TTC549 (cell line): Measurements from ENCODE around the gene CDAN1.
"Not testable (repeated sequence)": the region's sequence is repeated elsewhere in the genome, so short reads cannot be mapped to it uniquely, and the experiment has no call there.

Source experiments
- FAIRE-seq: peaks from 2 replicates; lab custom pipeline; 2012; peaks lifted over from hg19 to GRCh38; lab: Jason Lieb, UNC

CDAN1 gene, protein sequence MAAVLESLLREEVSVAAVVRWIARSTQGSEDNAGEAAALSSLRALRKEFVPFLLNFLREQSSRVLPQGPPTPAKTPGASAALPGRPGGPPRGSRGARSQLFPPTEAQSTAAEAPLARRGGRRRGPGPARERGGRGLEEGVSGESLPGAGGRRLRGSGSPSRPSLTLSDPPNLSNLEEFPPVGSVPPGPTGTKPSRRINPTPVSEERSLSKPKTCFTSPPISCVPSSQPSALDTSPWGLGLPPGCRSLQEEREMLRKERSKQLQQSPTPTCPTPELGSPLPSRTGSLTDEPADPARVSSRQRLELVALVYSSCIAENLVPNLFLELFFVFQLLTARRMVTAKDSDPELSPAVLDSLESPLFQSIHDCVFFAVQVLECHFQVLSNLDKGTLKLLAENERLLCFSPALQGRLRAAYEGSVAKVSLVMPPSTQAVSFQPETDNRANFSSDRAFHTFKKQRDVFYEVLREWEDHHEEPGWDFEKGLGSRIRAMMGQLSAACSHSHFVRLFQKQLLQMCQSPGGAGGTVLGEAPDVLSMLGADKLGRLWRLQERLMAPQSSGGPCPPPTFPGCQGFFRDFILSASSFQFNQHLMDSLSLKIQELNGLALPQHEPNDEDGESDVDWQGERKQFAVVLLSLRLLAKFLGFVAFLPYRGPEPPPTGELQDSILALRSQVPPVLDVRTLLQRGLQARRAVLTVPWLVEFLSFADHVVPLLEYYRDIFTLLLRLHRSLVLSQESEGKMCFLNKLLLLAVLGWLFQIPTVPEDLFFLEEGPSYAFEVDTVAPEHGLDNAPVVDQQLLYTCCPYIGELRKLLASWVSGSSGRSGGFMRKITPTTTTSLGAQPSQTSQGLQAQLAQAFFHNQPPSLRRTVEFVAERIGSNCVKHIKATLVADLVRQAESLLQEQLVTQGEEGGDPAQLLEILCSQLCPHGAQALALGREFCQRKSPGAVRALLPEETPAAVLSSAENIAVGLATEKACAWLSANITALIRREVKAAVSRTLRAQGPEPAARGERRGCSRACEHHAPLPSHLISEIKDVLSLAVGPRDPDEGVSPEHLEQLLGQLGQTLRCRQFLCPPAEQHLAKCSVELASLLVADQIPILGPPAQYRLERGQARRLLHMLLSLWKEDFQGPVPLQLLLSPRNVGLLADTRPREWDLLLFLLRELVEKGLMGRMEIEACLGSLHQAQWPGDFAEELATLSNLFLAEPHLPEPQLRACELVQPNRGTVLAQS

DNA sequence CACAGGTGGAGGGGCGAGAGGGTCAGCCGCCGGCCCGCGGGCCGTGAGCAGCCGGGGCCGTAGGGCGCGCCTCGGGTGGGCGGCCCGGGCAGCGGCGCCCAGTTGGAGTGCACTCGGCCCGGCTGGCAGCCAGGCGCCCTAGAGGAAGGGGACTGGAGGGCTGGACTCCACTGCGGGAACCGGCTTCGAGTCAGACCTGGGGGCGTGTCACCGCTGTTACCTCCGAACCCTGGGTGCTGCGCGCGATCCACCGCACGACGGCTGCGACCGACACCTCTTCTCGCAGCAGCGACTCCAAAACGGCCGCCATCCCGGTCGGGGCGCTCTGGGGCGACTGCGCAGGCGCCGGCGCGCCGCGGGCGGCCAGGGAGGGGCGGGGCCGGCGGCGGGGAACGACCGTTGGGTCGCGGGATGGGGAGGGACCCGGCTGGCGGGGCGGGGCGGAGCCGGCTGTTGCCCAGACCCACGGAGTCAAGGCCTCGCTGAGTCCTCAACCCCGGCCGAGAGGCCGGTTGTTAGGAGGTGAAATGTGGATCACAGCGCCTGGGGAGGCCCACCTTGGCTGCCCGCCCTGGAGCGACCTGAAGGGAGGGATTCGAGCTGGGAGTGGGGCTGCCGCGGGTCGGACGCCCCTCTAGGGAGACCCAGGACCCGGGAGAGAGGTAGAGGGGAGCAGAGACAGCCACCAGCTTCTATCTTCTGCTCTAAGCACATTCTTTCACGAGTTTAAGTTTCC, at the start of gene CDAN1:
TSS of gene CDAN1 (minus strand) at position 336 of the 736 bp plus-strand sequence. CDS start at position 310, 26 bp downstream.
- FAIRE-seq = no peak

DNA sequence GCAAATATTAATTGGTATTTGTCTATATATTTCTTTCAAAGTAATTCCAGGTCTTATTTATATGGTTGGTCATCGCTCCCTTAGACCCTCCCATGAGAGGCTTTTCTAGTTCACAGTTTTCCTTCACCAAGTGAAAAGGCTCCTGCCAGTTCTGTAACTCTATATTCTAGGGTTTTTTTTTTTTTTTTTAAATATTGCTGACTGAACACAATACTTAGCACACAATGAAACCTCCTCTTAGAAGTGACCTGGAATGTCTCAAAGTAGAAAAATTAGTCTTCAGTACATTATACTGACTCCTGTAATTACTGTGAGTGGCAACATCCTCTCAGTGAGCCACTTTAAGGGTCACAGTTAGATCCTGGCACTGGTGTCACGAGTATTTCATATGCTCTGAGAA, 48.6 kb upstream of the CDAN1 start:
- FAIRE-seq = no peak

DNA sequence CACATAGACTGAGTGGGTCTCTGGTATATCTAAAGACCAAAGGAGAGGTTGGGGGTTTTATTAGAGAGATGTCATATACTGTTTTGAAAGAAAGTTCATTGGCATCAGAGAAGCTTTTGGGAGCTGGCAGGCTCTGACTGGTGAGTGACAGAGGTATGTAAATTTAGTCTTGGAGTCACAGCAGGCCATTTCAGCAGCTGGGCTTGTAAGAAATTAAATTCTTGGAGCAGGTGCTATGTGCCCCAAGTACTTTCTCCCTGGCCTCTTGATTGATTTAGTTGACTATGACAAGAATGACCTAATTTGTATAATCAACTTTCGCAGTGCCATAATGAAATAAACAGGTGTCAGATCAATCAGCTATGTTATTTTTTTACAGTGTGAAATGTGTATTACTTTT, 47.8 kb upstream of the CDAN1 start:
- no peak for FAIRE-seq

DNA sequence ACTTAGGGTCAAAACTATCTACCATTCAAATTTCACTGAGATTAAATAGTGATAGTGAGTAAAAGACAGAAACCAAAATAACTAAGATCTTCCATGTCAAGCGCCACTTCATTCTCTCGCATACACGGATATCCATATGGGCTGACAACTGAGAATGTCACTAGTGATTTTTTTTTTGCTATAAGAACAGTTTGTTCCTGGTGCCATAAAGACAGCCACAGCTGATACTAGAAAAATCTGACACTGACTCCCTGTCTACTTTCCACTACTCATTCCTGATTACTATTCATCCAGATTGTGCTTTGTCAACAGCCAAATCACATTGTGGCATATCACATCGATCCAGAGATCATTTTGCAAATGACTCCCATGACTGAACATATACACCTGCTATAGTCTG, 45.8 kb upstream of the CDAN1 start:
- FAIRE-seq = no peak

DNA sequence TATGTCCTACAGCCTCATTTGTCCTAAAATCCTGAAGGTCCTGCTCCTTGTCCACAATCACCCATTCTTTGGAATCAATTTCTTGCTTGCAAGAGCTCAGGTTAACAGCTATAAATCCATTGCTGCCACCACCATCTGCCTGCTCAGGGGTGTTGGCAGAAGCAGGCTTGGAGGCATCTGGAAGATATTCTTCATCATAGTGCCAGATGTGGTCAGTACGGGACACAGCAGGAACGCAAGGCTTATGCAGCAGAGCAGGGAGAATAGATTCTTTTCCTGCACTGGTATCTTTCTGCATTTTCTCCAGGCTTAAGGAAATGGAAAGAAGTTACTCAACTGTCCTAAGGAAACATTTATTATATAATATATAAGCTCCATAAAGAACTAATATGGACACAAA, 38.5 kb upstream of the CDAN1 start:
- no peak for FAIRE-seq

DNA sequence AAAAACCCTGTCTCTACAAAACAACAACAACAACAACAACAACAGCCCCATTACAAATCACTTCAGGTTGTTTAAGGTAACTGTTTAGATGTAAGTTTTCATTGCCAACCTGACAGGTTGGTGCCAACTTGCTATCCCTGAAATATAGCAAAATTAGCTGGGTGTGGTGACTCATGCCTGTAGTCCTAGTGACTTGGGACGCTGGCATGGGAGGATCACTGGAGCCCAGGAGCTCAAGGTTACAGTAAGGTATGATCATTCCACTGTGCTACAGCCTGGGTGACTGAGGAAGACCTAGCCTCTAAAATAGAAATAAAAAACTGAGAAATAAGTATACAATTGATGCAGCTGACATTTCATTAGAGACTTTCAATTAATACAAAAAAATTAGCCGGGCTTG, 36.0 kb upstream of the CDAN1 start:
- FAIRE-seq = no peak

DNA sequence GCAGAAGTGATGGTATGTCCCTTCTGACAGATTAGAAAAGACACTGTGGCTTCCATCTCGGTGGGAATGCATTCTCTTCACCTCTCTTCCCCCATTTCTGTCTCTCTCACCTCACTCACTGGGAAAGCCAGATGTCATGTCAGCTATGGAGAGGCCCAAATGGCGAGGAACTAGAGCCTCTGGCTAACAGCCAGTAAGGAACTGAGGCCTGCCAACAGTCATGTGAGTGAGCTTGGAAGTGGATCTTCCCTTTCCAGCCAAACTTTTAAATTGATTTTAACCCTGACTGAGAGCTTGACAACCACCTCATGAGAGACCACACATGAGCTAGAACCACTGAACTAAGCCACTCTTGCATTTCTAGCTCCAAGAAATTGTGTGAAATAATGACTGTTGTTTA, 35.2 kb upstream of the CDAN1 start:
- no peak for FAIRE-seq

DNA sequence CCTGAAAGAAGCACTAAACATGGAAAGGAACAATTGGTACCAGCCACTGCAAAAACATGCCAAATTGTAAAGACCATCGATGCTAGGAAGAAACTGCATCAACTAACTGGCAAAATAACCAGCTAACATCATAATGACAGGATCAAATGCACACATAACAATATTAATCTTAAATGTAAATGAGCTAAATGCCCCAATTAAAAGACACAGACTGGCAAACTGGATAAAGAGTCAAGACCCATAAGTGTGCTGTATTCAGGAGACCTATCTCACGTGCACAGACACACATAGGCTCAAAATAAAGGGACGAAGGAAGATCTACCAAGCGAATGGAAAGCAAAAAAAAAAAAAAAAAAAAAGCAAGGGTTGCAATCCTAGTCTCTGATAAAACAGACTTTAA, 29.2 kb upstream of the CDAN1 start:
- FAIRE-seq = not testable (repeated sequence)

DNA sequence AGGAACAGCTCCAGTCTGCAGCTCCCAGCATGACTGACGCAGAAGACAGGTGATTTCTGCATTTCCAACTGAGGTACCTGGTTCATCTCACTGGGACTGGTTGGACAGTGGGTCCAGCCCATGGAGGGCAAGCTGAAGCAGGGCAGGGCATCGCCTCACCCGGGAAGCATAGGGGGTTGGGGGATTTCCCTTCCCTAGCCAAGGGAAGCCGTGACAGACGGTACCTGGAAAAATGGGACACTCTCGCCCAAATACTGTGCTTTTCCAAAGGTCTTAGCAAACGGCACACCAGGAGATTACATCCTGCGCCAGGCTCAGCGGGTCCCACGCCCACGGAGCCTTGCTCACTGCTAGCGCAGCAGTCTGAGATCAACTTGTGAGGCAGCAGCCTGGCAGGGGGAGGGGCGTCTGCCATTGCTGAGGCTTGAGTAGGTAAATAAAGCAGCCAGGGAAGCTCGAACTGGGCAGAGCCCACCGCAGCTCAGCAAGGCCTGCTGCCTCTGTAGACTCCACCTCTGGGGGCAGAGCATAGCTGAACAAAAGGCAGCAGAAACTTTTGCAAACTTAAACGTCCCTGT, 27.3 kb upstream of the CDAN1 start:
- not testable (repeated sequence) for FAIRE-seq

DNA sequence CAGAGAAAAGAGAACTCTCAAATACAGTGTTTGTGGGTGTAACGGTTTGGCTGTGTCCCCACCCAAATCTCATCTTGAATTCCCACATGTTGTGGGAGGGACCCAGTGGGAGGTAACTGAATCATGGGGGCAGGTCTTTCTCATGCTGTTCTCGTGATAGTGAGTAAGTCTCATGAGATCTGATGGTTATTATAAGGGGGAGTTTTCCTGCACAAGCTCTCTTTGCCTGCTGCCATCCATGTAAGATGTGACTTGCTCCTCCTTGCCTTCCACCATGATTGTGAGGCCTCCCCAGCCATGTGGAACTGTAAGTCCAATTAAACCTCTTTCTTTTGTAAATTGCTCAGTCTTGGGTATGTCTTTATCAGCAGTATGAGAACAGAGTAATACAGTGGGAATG, 24.9 kb upstream of the CDAN1 start:
- FAIRE-seq = not testable (repeated sequence)

DNA sequence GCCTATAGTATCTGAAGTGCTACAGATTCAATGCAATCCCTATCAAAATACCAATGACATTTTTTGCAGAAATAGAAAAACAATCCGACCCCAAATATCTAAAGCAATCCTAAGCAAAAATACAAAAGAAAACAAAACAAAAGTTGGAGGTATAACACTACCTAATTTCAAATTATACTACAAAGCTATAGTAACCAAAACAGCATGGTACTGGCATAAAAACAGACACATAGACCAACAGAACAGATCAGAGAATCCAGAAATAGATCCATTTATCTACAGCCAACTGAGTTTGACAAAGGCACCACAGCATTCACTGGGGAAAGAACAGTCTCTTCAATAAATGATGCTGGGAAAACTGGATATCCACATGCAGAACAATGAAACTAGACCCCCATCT, 23.8 kb upstream of the CDAN1 start:
- FAIRE-seq = no peak

DNA sequence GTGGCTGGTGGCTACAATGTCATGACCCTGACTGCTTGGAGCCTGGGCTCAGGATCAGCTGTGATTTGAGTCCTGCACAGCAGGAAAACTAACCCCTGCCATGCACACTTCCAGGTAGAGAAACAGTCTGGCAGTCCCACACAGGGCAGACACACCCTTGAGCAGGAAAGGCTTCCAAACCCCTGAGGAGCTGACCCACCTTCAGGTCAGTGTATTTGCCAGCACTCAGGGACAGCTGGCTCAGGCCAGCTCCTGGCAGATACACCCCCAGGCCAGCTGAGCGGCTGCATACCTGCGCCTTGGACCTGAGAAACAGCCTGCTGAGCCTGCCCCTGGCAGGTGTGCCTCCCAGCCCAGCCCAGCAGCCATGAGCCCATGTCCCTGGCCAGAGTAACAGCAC, 22.2 kb upstream of the CDAN1 start:
- FAIRE-seq = no peak

DNA sequence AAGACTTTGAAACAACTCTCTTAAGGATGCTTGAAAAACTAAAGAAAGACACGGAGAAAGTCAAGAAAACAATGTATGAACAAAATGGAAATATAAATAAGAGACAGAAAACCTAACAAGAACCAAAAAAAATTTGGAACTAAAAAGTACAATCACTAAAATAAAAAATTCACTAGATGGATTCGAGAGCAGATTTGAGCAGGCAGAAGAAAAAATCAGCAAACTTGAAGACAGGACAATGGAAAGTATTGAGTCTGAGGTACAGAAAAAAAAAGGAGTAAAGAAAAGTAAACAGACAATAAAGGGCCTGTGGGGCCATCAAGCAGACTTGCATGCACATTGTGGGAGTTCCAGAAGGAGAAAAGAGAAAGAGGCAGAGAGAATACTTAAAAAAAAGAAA, 13.4 kb upstream of the CDAN1 start:
- FAIRE-seq = no peak

DNA sequence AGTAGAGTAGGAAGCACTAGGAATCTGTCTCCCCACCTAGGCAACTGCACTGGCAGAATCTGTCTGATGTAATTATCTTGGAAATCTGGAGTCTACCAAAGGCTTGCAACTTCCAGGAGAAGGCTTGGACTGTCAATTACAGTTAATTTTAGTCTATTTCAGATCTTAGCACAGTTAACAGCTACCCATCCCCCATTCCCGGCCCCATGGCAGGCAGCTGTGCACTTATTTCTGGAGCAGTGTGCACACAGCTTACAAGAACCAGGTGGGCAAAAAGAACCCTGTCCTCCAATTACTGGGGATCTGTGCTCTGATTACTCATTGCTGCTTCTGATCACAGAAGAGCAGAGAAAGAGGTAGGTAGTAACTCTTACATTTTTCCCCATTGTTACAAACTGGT, 12.3 kb upstream of the CDAN1 start:
- FAIRE-seq = no peak

DNA sequence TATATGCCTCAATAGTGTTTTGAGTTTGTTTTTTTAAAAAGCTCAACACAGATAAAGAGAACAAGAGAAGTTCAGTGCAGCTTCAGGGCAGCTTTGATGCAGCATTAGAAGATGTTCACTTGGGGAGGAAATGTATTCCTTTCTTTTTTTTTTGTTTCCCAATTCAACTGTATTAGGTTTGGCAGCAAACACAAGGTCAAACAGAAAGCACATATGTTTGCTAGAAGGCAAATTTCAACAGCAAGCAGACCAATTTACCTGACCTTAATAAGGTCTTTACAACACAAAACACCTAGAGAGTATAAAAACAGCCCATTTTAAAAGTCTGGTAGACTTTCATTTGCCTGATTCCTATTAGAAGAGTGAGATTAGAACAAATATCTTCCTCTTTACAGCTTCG, 7.3 kb upstream of the CDAN1 start:
- no peak for FAIRE-seq

DNA sequence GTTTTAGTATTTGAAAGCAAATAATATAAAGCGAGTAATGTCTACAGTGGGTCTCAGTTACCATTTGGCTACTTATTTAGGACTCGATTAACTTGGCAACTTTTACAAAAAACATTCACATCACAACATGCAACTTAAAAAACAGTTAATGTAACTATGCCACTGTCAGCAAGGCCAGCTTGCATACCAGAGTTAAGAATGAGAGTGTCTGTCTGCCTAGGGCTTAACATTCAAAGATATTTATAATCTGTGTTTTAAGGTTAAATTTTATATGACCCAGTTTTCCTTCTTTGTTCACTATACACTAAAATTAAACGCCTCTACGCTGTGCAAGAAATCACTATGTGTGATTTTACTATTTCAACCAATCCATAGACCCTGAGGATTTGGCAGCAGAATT, 5.2 kb upstream of the CDAN1 start:
- no peak for FAIRE-seq

DNA sequence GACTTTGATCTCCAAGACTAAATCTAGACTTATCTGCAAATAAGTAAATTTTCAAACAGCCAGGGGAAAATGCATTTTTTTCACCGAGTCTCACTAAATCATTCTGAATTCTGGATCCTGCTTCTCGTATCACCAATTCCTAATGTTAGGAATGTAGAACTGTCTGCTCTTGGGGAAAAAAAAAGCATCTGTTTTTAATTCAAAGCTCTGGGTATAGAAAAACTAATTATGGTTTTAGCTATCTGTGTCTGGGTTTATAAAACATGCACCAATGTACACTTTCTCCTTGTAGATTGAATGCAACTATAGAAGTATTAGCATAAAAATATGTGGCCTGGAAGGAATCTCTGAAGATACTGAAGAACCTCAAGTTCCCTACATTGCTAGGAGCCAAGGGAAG, 4.8 kb upstream of the CDAN1 start:
- FAIRE-seq = no peak

DNA sequence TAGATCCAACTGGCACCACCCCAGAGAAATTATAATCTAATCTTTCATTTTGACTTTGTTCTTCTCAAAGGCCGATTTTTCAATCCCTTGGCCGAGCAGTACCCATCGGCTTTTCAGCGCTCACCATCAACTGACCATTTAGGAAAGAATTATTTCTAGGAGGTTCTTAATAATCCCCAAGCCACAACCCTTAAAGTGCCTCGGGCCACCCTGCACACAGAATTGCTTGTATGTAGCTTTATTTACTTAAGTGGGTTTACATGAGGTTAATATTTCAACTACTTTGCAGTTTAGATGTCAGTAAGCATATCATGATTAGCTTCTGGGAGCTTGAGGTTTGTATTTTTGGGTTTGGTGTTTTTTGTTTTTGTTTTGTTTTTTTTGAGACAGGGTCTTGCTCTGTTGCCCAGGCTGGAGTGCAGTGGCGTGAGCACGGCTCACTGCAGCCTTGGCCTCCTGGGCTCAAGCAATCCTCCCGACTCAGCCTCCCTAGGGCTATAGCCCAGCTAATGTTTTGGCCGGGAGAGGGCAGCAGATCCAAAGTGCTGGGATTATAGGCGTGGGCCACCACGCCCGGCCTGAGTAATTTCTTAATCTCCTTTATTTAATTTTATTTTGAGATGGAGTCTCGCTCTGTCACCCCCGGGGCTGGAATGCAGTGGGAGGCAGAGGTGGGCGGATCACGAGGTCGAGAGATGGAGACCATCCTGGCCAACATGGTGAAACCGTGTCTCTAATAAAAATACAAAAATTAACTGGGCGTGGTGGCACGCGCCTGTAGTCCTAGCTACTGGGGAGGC, 801 bp upstream of the CDAN1 start:
- FAIRE-seq = no peak

DNA sequence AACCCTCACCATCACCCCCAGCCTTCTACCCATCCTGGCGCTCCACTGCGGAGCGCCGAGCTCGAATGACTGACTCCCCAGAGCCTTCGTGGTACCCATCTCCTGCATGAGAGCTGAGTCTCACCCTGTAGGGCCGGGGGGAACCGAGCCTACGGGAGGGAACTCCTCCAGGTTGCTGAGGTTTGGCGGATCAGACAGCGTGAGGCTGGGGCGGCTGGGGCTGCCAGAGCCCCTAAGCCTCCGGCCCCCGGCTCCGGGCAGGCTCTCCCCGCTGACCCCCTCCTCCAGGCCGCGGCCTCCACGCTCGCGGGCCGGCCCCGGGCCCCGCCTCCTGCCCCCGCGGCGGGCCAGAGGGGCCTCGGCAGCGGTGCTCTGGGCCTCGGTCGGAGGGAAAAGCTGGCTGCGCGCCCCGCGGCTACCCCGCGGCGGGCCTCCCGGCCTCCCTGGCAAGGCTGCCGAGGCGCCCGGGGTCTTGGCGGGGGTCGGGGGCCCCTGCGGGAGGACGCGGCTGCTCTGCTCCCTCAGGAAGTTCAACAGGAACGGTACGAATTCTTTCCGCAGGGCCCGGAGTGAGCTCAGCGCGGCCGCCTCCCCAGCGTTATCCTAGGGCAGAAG, 643 bp downstream of the CDAN1 start:
- FAIRE-seq = no peak

DNA sequence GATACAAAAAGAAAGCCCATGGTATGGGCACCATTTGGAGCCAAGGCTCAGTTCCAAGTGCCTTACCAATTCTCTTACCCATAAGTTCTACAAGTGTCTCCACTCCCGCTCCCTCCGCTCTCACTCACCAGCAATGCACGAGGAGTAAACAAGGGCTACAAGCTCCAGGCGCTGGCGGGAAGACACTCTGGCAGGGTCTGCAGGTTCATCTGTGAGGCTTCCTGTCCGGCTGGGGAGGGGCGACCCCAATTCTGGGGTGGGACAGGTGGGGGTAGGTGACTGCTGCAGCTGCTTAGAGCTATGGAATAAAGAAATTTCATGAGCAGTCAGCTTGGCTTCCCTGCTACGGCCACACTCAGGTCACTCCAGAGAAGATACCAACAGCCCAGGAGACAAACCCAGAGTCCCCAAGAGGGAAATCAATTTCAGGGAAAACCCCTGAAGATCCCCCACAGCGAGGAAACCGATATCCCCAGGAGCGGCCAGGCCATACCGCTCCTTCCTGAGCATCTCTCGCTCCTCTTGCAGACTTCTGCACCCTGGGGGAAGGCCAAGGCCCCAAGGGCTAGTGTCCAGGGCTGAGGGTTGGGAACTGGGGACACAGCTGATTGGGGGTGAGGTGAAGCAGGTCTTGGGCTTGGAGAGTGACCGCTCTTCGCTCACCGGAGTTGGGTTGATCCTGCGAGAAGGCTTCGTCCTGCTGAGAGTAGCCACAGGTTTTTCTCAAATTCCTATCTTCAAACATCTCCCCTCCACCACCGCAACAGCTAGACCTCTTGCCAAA, 1.4 kb downstream of the CDAN1 start:
- no peak for FAIRE-seq
